SK-N-MC (cell line): Measurements from ENCODE around the gene NLRP4.

ENCODE experiments used
- DNase-seq: peaks from one replicate; pipeline ENCODE4 v3.0.0-alpha.2; 2011; ENCODE audit warnings: low read depth, low spot score
- H3K27ac ChIP-seq: fragments of 200-600 bp; sonication (generic); 2 replicates; pipeline ENCODE4 v1.5.1; 2016; ENCODE audit warnings: mixed run types
- H3K36me3 ChIP-seq: fragments of 200-600 bp; sonication (generic); 2 replicates; pipeline ENCODE4 v1.6.1; 2017; ENCODE audit warnings: antibody characterized with exemption, low read length, mixed read lengths; ENCODE audit not compliant: insufficient read depth
- H3K4me3 ChIP-seq: fragments of 200-600 bp; sonication (generic); 2 replicates; pipeline ENCODE4 v1.5.1; 2016
- H3K9ac ChIP-seq: fragments of 200-600 bp; sonication (generic); 2 replicates; pipeline ENCODE4 v1.8.0; 2017; ENCODE audit warnings: mixed run types, mixed read lengths; ENCODE audit not compliant: insufficient read length
- H3K9me3 ChIP-seq: fragments of 200-600 bp; sonication (generic); 2 replicates; pipeline ENCODE4 v1.6.1; 2017; ENCODE audit warnings: low read depth, mild to moderate bottlenecking, antibody characterized with exemption, low read length, moderate library complexity, mixed read lengths
- EZH2 ChIP-seq: fragments of 200-600 bp; sonication (generic); IDR thresholded peaks from one replicate; pipeline ENCODE4 v1.6.1; 2017; ENCODE audit warnings: antibody characterized with exemption
- FOXP2 ChIP-seq: optimal IDR thresholded peaks from 2 replicates; pipeline ENCODE3; 2011; ENCODE audit warnings: mild to moderate bottlenecking, moderate library complexity; ENCODE audit not compliant: insufficient read depth; ENCODE audit errors: extremely low read length, control extremely low read depth
- POLR2AphosphoS5 ChIP-seq: IDR thresholded peaks from 2 replicates; pipeline ENCODE4 v1.6.1; 2012; ENCODE audit warnings: mild to moderate bottlenecking, low read depth, low read length, borderline replicate concordance

Gene NLRP4

GRCh38 chr19:55858969-55859368 lies 22.6 kb downstream of the NLRP4 start:
- H3K36me3 ChIP-seq, result no peaks in the 10 kb centered on the region
- H3K9ac ChIP-seq, result no peak overlapping the region
- TF ChIP-seq POLR2AphosphoS5, result no peak
- no peak for TF ChIP-seq EZH2
- no peak for TF ChIP-seq FOXP2
- H3K4me3 ChIP-seq, result no peak overlapping the region
- no peak overlapping the region for H3K27ac ChIP-seq
- no peak for DNase-seq
- no peaks in the 10 kb centered on the region for H3K9me3 ChIP-seq

- no peak overlapping the region for H3K27ac ChIP-seq
- TF ChIP-seq FOXP2, result no peak
- TF ChIP-seq EZH2, result no peak
- TF ChIP-seq POLR2AphosphoS5, result no peak
- no peak overlapping the region for H3K4me3 ChIP-seq
- DNase-seq, result no peak
- no peaks in the 10 kb centered on the region for H3K9me3 ChIP-seq
- no peaks in the 10 kb centered on the region for H3K36me3 ChIP-seq
- no peak overlapping the region for H3K9ac ChIP-seq
Measured at GRCh38 chr19:55866521-55866920, 30.2 kb downstream of the NLRP4 start.

- Histone ChIP-seq H3K4me3 (no peak overlapping the region), H3K27ac (no peak overlapping the region), H3K36me3 (no peaks in the 10 kb centered on the region), H3K9me3 (no peaks in the 10 kb centered on the region), H3K9ac (no peak overlapping the region)
- TF ChIP-seq POLR2AphosphoS5 (no peak), FOXP2 (no peak), EZH2 (no peak)
- no peak for DNase-seq
Measured at GRCh38 chr19:55867101-55867500, 30.8 kb downstream of the NLRP4 start.

- Histone ChIP-seq H3K9ac (no peak overlapping the region), H3K9me3 (no peaks in the 10 kb centered on the region), H3K4me3 (no peak overlapping the region), H3K36me3 (no peaks in the 10 kb centered on the region), H3K27ac (no peak overlapping the region)
- no peak for TF ChIP-seq EZH2
- no peak for TF ChIP-seq FOXP2
- TF ChIP-seq POLR2AphosphoS5, result no peak
- DNase-seq, result no peak
Measured at GRCh38 chr19:55870736-55871135, 34.4 kb downstream of the NLRP4 start.

- Histone ChIP-seq H3K27ac (no peak overlapping the region), H3K9ac (no peak overlapping the region), H3K4me3 (no peak overlapping the region), H3K36me3 (no peaks in the 10 kb centered on the region), H3K9me3 (no peaks in the 10 kb centered on the region)
- no peak for DNase-seq
- TF ChIP-seq POLR2AphosphoS5, result no peak
- no peak for TF ChIP-seq EZH2
- TF ChIP-seq FOXP2, result no peak
Measured at GRCh38 chr19:55877211-55877610, 40.9 kb downstream of the NLRP4 start.

DNA sequence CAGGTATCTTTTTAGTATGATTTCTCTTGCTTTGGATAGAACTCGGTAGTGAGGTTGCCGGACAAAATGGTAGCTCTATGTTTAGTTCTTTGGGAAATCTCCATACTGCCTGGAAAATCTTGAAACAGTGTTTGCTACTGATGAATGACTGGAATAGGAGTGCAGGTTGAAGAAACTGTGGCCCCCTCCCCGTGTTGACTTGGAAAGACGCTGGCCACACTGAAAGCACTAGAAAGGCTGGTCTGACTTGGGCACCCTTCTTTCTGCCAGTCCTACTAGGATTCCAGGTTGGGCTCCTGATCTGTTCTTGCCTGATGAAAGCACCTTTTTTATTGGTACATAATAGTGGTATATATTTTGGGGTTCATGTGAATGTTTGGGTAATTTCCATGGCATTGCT lies 46.3 kb downstream of the NLRP4 start:
- Histone ChIP-seq H3K4me3 (no peak overlapping the region), H3K27ac (no peak overlapping the region), H3K36me3 (no peaks in the 10 kb centered on the region), H3K9ac (no peak overlapping the region), H3K9me3 (no peaks in the 10 kb centered on the region)
- TF ChIP-seq FOXP2 (no peak), POLR2AphosphoS5 (no peak), EZH2 (no peak)
- DNase-seq, result no peak

DNA sequence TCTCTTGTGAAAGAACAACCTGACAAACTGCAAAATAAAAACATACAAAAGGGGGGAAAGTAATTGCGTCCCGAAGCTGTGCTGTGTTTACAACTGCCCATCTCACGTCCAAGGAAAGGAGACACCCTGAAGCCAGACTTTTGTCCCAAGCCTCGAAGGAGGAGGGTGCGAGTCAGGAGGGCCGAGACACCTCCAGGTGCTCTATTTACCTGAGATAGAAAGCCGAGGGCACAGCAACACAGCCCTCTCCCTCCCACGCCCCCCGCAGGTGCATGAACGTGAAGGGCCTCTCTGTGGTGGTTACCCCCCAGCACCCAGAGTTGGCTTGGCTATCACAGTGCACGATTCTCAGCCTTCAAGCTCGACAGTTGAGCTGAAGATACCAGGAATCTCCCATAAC lies 62.6 kb downstream of the NLRP4 start:
- TF ChIP-seq POLR2AphosphoS5 (no peak), FOXP2 (no peak), EZH2 (no peak)
- no peak overlapping the region for H3K9ac ChIP-seq
- no peaks in the 10 kb centered on the region for H3K36me3 ChIP-seq
- no peaks in the 10 kb centered on the region for H3K9me3 ChIP-seq
- DNase-seq, result no peak
- H3K27ac ChIP-seq, result no peak overlapping the region
- no peak overlapping the region for H3K4me3 ChIP-seq

DNA sequence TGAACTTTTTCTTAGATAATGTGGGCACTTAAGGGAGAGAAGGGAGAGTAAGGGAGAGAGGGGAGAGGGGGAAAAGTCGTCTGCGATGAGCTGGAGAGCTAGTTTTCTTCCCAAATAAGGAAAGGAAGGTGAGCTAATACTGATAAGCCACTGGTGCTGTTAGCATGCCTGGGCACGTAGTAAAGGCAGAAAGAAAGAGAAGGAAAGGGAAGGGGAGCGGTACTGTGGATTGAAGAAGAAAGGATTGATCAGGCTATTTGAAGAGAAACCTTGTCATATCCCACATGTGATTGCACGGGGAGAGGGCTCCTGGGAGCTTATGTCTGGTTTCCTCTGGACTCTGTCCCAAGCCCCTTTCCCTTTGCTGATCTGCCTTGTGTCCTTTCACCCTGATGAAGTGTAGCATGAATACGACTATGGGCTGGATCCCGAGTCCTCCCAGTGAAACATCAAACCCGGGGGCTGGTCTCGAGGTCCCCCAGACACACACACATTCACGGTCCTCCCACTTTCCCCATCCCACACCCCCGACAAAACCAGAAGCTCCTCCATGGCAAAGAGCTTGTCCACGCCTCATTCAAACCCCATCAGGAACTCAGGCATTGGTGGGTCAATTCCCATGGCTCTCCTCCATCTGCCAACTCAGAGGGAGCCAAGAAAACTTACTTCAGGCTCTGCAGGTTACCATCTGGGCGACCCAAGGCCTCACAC lies 65.2 kb downstream of the NLRP4 start:
- Histone ChIP-seq H3K27ac (no peak overlapping the region), H3K4me3 (no peak overlapping the region), H3K36me3 (no peaks in the 10 kb centered on the region), H3K9ac (no peak overlapping the region), H3K9me3 (no peaks in the 10 kb centered on the region)
- TF ChIP-seq POLR2AphosphoS5 (no peak), EZH2 (no peak), FOXP2 (no peak)
- no peak for DNase-seq

DNA sequence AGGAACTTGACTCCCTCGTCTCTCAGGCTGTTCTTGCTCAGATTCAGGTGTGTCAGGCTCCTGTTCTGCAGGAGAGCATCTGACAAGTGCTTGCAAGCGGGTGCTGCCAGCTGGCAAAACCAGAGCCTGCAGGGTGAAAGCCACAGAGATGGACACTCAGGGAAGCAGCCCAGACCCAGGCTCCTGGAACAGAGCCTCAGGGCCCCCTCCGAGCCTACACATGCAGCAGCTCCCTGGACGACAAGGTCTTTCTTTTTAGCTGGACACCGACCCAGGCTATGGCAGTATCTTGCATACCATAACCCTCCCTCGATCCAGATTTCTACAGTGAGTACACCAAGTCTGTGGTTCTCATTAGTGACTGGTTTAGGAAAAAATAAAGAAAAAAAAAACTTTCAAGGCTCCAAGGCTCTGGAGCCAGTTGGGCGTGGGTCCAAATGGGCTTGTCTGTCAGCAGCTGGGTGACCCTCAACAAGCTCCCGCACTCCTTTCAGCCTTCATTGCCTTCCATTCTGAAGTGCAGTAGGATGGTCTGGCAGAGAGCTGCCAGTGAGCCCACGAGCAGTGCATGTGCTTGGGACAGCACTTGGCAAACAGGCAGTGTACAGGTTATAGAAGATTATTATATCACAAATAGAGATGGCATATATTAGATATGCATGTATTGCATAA lies 65.9 kb downstream of the NLRP4 start:
- H3K36me3 ChIP-seq, result no peaks in the 10 kb centered on the region
- H3K4me3 ChIP-seq, result no peak overlapping the region
- H3K9me3 ChIP-seq, result no peaks in the 10 kb centered on the region
- no peak overlapping the region for H3K27ac ChIP-seq
- TF ChIP-seq POLR2AphosphoS5 (no peak), FOXP2 (no peak), EZH2 (no peak)
- H3K9ac ChIP-seq, result no peak overlapping the region
- no peak for DNase-seq
